Renal cortical epithelial cell (primary cell): ENCODE data around the gene MAX. TPM values are rescaled to one million over a fixed set of nuclear protein-coding genes. Genes with fewer than 3 reads are reported as not detected.

Experiments
- DNase-seq: peaks from one replicate; pipeline ENCODE4 v3.0.0-alpha.2; 2011; ENCODE audit warnings: low read depth
- total RNA-seq: library from RNA; depleted of rRNA; stranded (reverse); fragments of >200 nt; gene quantifications from 2 replicates; pipeline ENCODE4 v1.2.3, GENCODE V29; 2014

MAX gene, protein sequence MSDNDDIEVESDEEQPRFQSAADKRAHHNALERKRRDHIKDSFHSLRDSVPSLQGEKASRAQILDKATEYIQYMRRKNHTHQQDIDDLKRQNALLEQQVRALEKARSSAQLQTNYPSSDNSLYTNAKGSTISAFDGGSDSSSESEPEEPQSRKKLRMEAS
- total RNA-seq: 32.0 and 50.4 TPM in 2 replicates

DNA sequence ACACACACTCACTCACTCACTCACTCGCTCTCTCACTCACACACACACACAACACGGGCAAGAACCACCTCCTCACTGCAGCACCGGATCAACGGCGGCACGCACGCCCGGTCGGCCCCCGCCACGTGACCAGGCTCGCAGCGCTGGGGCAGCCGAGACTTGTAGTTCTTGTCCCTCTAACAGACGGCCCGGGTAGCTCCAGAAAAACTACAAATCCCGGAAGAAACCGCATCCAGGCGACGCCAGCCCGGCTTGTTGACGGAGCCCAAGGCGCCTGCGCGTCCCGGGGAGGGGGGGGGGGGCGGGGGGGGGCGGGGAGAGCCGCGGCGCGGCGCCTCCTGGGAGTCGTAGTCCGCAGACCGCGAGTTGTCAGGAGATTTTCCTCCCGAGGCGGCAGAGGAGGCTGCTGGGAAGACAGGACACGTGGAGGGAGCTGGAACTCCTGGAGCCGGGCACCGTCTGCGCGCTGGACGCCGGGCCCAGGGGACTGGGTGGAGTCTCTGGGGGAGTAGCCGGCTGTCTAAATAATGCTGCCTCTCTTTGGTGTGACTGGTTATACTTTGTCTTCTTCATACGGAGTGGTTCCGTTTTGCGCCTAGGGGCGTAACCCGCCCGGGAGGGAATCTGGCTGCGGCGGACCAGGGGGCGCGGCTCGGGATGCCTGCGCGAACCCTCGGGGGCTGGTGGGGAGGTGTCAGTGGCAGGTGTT lies at the start of gene MAX:
Gene MAX (minus strand): TSS at position 77 of the 709 bp plus-strand sequence. CDS start 178 bp downstream, outside the sequence.
- DNase-seq: peak; percentile 96

- no peak for DNase-seq
Observed at GRCh38 chr14:65151609-65151956, 49.3 kb upstream of the MAX start.

DNA sequence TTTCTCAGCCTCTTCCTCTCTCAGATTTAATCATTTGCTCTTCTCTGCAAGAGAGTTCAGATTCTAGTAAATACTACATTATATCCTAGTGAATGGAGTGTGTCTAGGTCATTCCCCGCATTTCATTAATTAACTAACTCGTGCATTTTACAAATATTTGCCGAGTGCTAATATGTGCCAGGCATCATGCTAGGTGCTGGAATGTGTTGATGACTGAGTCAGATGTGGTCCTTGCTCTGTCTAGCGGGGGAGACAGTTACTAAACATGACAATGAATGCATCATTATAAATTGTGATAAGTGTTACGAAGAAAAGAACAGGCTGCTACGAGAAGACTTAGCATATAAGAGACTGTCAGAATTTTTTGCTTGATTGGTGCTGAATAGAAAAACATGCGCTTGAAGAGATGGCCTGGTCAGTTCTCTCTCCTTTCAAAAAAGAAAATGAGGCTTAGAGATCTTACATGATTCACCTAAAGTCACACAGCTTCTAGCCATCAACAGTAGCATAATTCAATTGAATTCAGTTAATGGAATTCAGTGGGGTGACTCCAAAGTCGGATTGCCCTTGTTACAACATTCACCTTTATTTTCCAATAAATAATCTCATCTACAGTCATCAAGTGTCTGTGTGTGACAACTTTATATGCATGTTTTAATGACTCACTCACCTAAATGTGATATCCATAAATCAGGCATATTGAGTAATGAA lies 48.7 kb upstream of the MAX start:
- DNase-seq: no peak

GRCh38 chr14:65149116-65149515 lies 46.8 kb upstream of the MAX start:
- DNase-seq: no peak

- DNase-seq: no peak
Observed at GRCh38 chr14:65144170-65144569, 41.9 kb upstream of the MAX start.

DNA sequence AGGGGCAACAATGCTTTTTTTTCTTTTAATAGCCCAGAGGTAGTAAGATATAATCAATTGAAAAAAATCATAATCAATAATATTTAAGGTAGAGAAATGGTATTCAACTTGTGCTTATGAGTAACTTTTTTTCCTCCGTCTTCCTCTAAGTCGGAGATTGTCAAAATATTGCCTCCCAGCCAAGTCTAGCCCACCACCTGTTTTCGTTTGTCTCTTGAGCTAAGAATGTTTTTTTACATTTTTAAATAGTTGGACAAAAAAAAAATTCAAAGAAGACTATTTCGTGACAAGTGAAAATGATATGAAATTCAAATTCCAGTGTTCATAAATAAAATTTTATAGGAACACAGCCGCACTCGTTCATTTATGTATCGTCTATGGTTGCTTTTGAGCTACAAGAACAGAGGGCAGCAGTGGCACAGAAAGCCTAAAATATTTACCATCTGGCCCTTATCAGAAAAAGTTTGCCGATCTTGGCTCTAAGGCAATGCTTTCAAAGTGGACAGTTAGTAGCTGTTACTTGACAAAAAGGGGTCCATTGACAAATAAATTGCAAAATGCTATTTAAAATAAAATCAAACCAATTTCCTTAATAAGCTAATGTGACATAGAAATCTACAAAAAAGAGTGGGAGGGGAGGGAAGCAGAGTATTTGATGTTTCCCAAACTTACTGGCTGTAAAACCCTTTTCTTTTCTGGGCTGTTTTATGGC lies 40.8 kb upstream of the MAX start:
- no peak for DNase-seq

DNA sequence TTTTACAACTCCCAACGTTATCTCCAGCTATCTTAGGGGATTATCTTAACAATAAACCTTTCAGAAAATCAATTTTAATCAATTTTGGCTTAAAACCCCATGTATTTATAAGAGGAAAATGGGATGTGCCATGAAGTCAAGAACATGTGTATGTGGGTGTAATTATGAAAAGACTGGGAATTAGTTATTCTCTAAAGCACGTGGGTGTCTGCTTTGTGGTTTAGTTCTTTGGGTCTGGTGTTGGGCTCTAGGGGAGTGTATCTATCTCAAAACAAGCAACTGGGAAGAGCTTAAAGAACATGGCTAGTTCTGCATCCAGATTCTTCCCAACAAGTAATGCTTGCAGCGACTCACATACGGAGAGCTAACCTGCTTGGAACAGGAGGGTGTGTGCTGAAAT lies 40.1 kb upstream of the MAX start:
- DNase-seq: no peak

GRCh38 chr14:65141523-65141922 lies 39.2 kb upstream of the MAX start:
- DNase-seq: no peak

DNA sequence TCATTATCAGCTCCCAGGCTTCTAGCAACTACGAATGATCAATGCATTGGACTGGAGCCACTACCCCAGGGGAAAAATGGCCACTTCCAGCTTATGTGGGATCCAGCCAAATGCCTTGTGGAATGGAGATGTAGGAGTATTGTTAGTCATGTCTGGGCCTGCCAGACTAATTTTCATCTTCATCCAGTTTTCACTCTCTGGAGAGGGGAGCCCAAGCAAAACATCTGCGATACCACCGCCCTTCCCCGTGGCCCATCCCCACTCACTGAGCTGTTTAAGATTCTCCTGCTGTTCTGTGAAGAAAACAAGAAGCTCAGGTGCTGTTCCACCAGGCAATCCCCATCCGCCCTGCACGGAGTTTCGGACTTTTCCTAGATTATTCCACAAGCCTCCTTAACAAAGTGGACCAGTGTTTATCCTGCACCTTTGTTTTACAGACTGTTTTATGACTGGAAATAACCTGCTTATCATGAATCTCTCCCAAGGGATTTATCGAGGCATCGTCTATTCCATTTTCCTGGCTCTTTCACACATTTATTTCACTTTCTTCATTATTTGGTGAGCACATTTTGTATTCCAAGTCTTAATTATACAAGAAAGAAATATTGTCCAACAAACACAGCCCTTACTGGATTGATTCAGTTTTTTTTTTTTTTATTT lies 35.5 kb upstream of the MAX start:
- no peak for DNase-seq

GRCh38 chr14:65134651-65135579 lies 32.6 kb upstream of the MAX start:
- DNase-seq: peak; percentile 18

- DNase-seq: no peak
Observed at GRCh38 chr14:65132855-65133254, 30.5 kb upstream of the MAX start.

- DNase-seq: peak; percentile 65
Observed at GRCh38 chr14:65131301-65131701, 29.0 kb upstream of the MAX start.

DNA sequence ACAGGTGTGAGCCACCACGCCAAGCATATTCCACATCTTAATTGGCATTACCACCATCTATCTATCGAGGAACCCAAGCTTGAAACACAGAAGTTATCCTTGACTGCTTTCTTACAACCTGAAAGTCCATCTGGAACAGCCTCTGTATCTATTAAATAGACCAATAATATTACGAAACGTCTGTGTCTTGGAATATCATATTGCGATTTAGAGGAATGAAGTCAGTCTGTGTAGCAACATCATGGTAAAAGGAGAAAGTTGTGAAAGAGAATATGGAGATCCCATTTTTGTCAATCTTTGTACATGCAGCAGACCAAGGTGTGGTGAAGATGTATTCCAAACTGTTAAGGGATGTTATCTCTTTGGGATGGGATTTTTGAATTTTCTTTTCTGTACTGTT lies 25.8 kb upstream of the MAX start:
- no peak for DNase-seq

- no peak for DNase-seq
Observed at GRCh38 chr14:65117769-65118745, 15.7 kb upstream of the MAX start.

DNA sequence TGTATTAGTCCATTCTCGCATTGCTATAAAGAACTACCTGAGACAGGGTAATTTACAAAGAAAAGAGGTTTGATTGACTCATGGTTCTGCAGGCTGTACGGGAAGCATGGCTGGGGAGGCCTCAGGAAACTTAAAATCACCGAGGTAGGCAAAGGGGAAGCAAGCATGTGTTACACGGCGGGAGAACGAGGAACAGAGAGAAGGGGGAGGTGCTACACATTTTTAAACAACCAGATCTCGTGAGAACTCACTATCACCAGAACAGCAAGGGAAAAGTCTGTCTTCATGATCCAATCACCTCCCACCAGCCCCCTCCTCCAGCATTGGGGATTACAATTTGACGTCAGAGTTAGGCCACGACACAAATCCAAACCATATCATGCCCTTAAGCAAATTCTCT lies 13.3 kb upstream of the MAX start:
- DNase-seq: no peak

GRCh38 chr14:65110525-65110924 lies 8.2 kb upstream of the MAX start:
- no peak for DNase-seq

GRCh38 chr14:65109357-65109756 lies 7.0 kb upstream of the MAX start:
- DNase-seq: no peak

GRCh38 chr14:65107200-65107599 lies 4.9 kb upstream of the MAX start:
- no peak for DNase-seq

DNA sequence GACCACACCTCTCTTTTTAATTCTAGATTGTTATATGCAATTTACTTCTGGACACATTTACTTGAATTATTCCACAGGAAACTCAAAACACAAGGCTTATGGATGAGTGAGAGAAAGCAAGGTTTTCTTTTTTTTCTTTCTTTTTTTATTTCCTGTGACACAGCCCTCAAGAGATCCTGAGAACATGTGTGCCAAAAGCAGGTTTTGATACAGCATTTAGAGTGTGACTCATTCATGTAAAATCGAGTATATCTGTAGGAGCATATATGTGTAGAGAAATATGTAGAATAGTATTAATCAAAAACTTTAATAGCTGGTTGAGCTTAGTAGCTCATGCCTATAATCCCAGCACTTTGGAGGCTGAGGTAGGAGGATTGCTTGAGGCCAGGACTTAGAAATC lies 4.4 kb upstream of the MAX start:
- no peak for DNase-seq

DNA sequence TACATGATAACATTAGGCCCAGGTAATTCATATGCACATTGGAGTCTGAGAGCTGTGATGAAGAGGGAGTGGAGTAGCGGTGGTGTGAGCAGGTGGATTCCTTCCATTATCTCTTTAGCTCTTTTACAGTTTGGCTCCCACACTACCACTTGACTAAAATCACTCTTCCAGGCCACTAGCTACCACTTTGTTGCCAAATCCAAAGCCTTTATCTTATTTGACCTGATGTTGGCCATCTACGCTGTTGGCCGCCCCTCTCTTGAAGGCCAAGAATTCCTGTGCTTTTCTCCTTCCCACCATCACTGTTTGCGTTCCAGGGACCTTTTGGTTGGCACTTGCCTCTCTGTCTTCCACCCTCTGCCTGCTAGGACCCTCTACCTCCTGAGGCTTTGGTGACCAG lies 4.0 kb upstream of the MAX start:
- DNase-seq: no peak
